Stimulated activated naive CD8-positive, alpha-beta T cell treated with anti-CD3 and anti-CD28 coated beads, Interleukin-15, amount 100 ng/mL, for 72 hours (primary cell): Measurements from ENCODE around the gene ZC3H7A.

Source experiments
- ATAC-seq: fragments of 150-1000 bp; cut with Tn5 transposase; 2 replicates; pipeline ENCODE4 v1.10.0; 2021; ENCODE audit warnings: mild to moderate bottlenecking, moderate library complexity
- DNase-seq, 2 donors: peaks; one replicate each; pipeline ENCODE4 v3.0.0; 2021 to 2022
- H3K27ac Mint-ChIP-seq, 2 donors: one replicate each; pipeline ENCODE4 v1.8.0; 2022; ENCODE audit warnings: mild to moderate bottlenecking in 2 of 2, mixed read lengths in 2 of 2, moderate library complexity in 2 of 2
- H3K27me3 Mint-ChIP-seq: one replicate; pipeline ENCODE4 v1.8.0; 2022; ENCODE audit warnings: mixed read lengths
- H3K4me1 Mint-ChIP-seq: one replicate; pipeline ENCODE4 v1.8.0; 2022; ENCODE audit warnings: mild to moderate bottlenecking, mixed read lengths
- H3K4me3 Mint-ChIP-seq, 2 donors: one replicate each; pipeline ENCODE4 v1.8.0; 2022; ENCODE audit warnings: mild to moderate bottlenecking in 2 of 2, mixed read lengths in 2 of 2, moderate library complexity in 1 of 2
- H3K9me3 Mint-ChIP-seq, 2 donors: one replicate each; pipeline ENCODE4 v1.8.0; 2022; ENCODE audit warnings: mixed read lengths in 2 of 2

Gene ZC3H7A

GRCh38 chr16:11738742-11739544, 58.1 kb downstream of the ZC3H7A start:
- ATAC-seq (no peak), DNase-seq (no peak)
- peaks cover 78% of the 10 kb centered on the region for H3K4me1 Mint-ChIP-seq
- no peaks in the 10 kb centered on the region for H3K27me3 Mint-ChIP-seq
- no peaks in the 10 kb centered on the region for H3K9me3 Mint-ChIP-seq
- H3K27ac Mint-ChIP-seq = no peak overlapping the region
- H3K4me3 Mint-ChIP-seq = peak overlapping the region; percentile 44 to 93

- Mint-ChIP-seq H3K27me3 (no peaks in the 10 kb centered on the region), H3K4me1 (peaks cover 74% of the 10 kb centered on the region), H3K4me3 (no peak overlapping the region), H3K27ac (peak overlapping the region in 1 of 2 donors; percentile 71), H3K9me3 (no peaks in the 10 kb centered on the region)
- DNase-seq = no peak
- no peak for ATAC-seq
These were observed 59.3 kb downstream of the ZC3H7A start for GRCh38 chr16:11737713-11738112.

- H3K4me3 Mint-ChIP-seq = no peak overlapping the region
These were observed 60.2 kb downstream of the ZC3H7A start for GRCh38 chr16:11736903-11737302.

GRCh38 chr16:11735787-11736186, 61.3 kb downstream of the ZC3H7A start:
- Mint-ChIP-seq H3K27me3 (no peaks in the 10 kb centered on the region), H3K9me3 (no peaks in the 10 kb centered on the region), H3K27ac (peak overlapping the region in 1 of 2 donors; percentile 65), H3K4me1 (peaks cover 71% of the 10 kb centered on the region), H3K4me3 (no peak overlapping the region)
- DNase-seq = no peak
- no peak for ATAC-seq

More at GRCh38 chr16:11736903-11737302, 60.2 kb downstream of the ZC3H7A start:
- DNase-seq = no peak
- H3K9me3 Mint-ChIP-seq = no peaks in the 10 kb centered on the region
- no peak overlapping the region for H3K27ac Mint-ChIP-seq
- ATAC-seq = no peak
- H3K4me1 Mint-ChIP-seq = peaks cover 74% of the 10 kb centered on the region
- no peaks in the 10 kb centered on the region for H3K27me3 Mint-ChIP-seq

- peaks cover 61% of the 10 kb centered on the region for H3K4me1 Mint-ChIP-seq
- DNase-seq (no peak), ATAC-seq (no peak)
- H3K9me3 Mint-ChIP-seq = no peaks in the 10 kb centered on the region
- no peak overlapping the region for H3K4me3 Mint-ChIP-seq
- H3K27me3 Mint-ChIP-seq = no peaks in the 10 kb centered on the region
- H3K27ac Mint-ChIP-seq = no peak overlapping the region
These were observed 62.4 kb downstream of the ZC3H7A start for GRCh38 chr16:11734653-11735043.

GRCh38 chr16:11734025-11734652, 62.9 kb downstream of the ZC3H7A start:
- no peaks in the 10 kb centered on the region for H3K9me3 Mint-ChIP-seq
- ATAC-seq = no peak
- no peak overlapping the region for H3K4me3 Mint-ChIP-seq
- no peak for DNase-seq
- H3K27me3 Mint-ChIP-seq = no peaks in the 10 kb centered on the region
- peaks cover 61% of the 10 kb centered on the region for H3K4me1 Mint-ChIP-seq
- no peak overlapping the region for H3K27ac Mint-ChIP-seq

GRCh38 chr16:11731222-11731621, 65.8 kb downstream of the ZC3H7A start:
- H3K27me3 Mint-ChIP-seq = no peaks in the 10 kb centered on the region
- H3K9me3 Mint-ChIP-seq = no peaks in the 10 kb centered on the region
- ATAC-seq (no peak), DNase-seq (no peak)
- no peak overlapping the region for H3K4me3 Mint-ChIP-seq
- peaks cover 50% of the 10 kb centered on the region for H3K4me1 Mint-ChIP-seq
- H3K27ac Mint-ChIP-seq = no peak overlapping the region

GRCh38 chr16:11729787-11730186, 67.3 kb downstream of the ZC3H7A start:
- H3K9me3 Mint-ChIP-seq = no peaks in the 10 kb centered on the region
- no peak for DNase-seq
- no peak overlapping the region for H3K4me3 Mint-ChIP-seq
- H3K27ac Mint-ChIP-seq = peak overlapping the region in 1 of 2 donors; percentile 42
- H3K27me3 Mint-ChIP-seq = no peaks in the 10 kb centered on the region
- no peak for ATAC-seq
- H3K4me1 Mint-ChIP-seq = peaks cover 40% of the 10 kb centered on the region

GRCh38 chr16:11727796-11728543, 69.1 kb downstream of the ZC3H7A start:
- ATAC-seq (peak; percentile 76), DNase-seq (no peak)
- Mint-ChIP-seq H3K4me3 (no peak overlapping the region), H3K27me3 (no peaks in the 10 kb centered on the region), H3K9me3 (no peaks in the 10 kb centered on the region), H3K27ac (peak overlapping the region in 1 of 2 donors; percentile 40), H3K4me1 (peaks cover 30% of the 10 kb centered on the region)

GRCh38 chr16:11726008-11726407, 71.0 kb downstream of the ZC3H7A start:
- DNase-seq (no peak), ATAC-seq (no peak)
- no peaks in the 10 kb centered on the region for H3K9me3 Mint-ChIP-seq
- H3K4me3 Mint-ChIP-seq = no peak overlapping the region
- peaks cover 25% of the 10 kb centered on the region for H3K4me1 Mint-ChIP-seq
- no peaks in the 10 kb centered on the region for H3K27me3 Mint-ChIP-seq
- no peak overlapping the region for H3K27ac Mint-ChIP-seq

GRCh38 chr16:11725457-11725856, 71.6 kb downstream of the ZC3H7A start:
- DNase-seq (no peak), ATAC-seq (no peak)
- Mint-ChIP-seq H3K4me1 (peaks cover 24% of the 10 kb centered on the region), H3K4me3 (no peak overlapping the region), H3K27ac (no peak overlapping the region), H3K27me3 (no peaks in the 10 kb centered on the region), H3K9me3 (no peaks in the 10 kb centered on the region)

GRCh38 chr16:11722468-11722808, 74.6 kb downstream of the ZC3H7A start:
- Mint-ChIP-seq H3K4me1 (peaks cover 7% of the 10 kb centered on the region), H3K4me3 (no peak overlapping the region), H3K27ac (peak overlapping the region in 1 of 2 donors; percentile 0), H3K27me3 (no peaks in the 10 kb centered on the region), H3K9me3 (no peaks in the 10 kb centered on the region)
- DNase-seq = no peak
- ATAC-seq = no peak

- Mint-ChIP-seq H3K4me1 (peaks cover 9% of the 10 kb centered on the region), H3K27ac (peak overlapping the region in 1 of 2 donors; percentile 0), H3K9me3 (no peaks in the 10 kb centered on the region), H3K27me3 (no peaks in the 10 kb centered on the region), H3K4me3 (no peak overlapping the region)
- no peak for DNase-seq
- ATAC-seq = no peak
These were observed 75.1 kb downstream of the ZC3H7A start for GRCh38 chr16:11721781-11722467.

GRCh38 chr16:11719762-11720161, 77.3 kb downstream of the ZC3H7A start:
- Mint-ChIP-seq H3K4me1 (peaks cover 14% of the 10 kb centered on the region), H3K4me3 (no peak overlapping the region), H3K9me3 (no peaks in the 10 kb centered on the region), H3K27me3 (no peaks in the 10 kb centered on the region), H3K27ac (peak overlapping the region in 1 of 2 donors; percentile 10)
- ATAC-seq (no peak), DNase-seq (no peak)

- Mint-ChIP-seq H3K4me3 (no peak overlapping the region), H3K27ac (no peak overlapping the region), H3K27me3 (no peaks in the 10 kb centered on the region), H3K4me1 (peaks cover 14% of the 10 kb centered on the region), H3K9me3 (no peaks in the 10 kb centered on the region)
- no peak for ATAC-seq
- DNase-seq = no peak
These were observed 77.9 kb downstream of the ZC3H7A start for GRCh38 chr16:11719171-11719570.
